HepG2 (cell line): ENCODE results near the gene PPP2R5D. TPM values are rescaled to one million over a fixed set of nuclear protein-coding genes. Genes with fewer than 3 reads are reported as not detected.

Experiments used
- ETV6 ChIP-seq: sonication (generic); formaldehyde crosslinking; conservative IDR thresholded peaks from 2 replicates; pipeline ENCODE4 v1.4.0; 2020; ENCODE audit warnings: missing genetic modification reagents
- NR2F1 ChIP-seq, 2 experiments: fragments of 450-650 bp in 1 of 2; formaldehyde crosslinking in 1 of 2; IDR thresholded peaks; 2 replicates each; pipeline versions ENCODE4 v1.5.0 to v1.6.1; 2016 to 2020; ENCODE audit warnings: mild to moderate bottlenecking in 1 of 2, missing compliant biosample characterization in 1 of 2, missing genetic modification reagents in 1 of 2, moderate library complexity in 1 of 2
- POLR2A ChIP-seq, 2 experiments: IDR thresholded peaks; 2 replicates each; pipeline ENCODE4 v1.6.1; 2011; ENCODE audit warnings: low read depth in 2 of 2, low read length in 2 of 2, mild to moderate bottlenecking in 1 of 2, moderate library complexity in 1 of 2; ENCODE audit not compliant: insufficient read depth in 1 of 2
- POLR2G ChIP-seq: fragments of 200-400 bp; formaldehyde crosslinking; IDR thresholded peaks from 2 replicates; pipeline ENCODE4 v1.6.1; 2018; ENCODE audit warnings: mild to moderate bottlenecking, low read depth, low read length, moderate library complexity
- RBM22 ChIP-seq: fragments of 200-400 bp; formaldehyde crosslinking; optimal IDR thresholded peaks from 2 replicates; pipeline ENCODE3; 2017; ENCODE audit warnings: mild to moderate bottlenecking, low read length, moderate library complexity
- TBL1XR1 ChIP-seq: fragments of 150-350 bp; IDR thresholded peaks from 2 replicates; pipeline ENCODE4 v1.6.1; 2014; ENCODE audit warnings: borderline replicate concordance, low read length; ENCODE audit not compliant: partially characterized antibody
- TGIF2 ChIP-seq: IDR thresholded peaks from 2 replicates; pipeline ENCODE4 v1.6.1; 2016; ENCODE audit warnings: control low read depth, missing compliant biosample characterization
- polyA plus RNA-seq, 8 experiments: library from polyadenylated mRNA; depleted of rRNA in 3 of 8; stranded (reverse) in 7 of 8; unstranded in 1 of 8; fragments of >200 nt; fragmentation: Illumina TruSeq in 4 of 8; extraction: Trizol in 4 of 8; gene quantifications; 2 replicates each; pipeline versions ENCODE4 v1.2.1 to v1.2.3, GENCODE V29; 2011 to 2016; ENCODE audit warnings: low read depth in 4 of 8, missing spikeins in 1 of 8, mixed read lengths in 1 of 8; ENCODE audit not compliant: insufficient read depth in 1 of 8
- total RNA-seq, 5 experiments: library from RNA; depleted of rRNA; stranded (reverse); fragments of >200 nt; fragmentation: Illumina TruSeq; extraction: Trizol; gene quantifications; 2 replicates each; pipeline ENCODE4 v1.2.3, GENCODE V29; 2016; ENCODE audit warnings: low read depth in 1 of 5
- TF ChIP-seq, protein P1 (sequence below): sonication (generic); formaldehyde crosslinking; IDR thresholded peaks from 2 replicates; pipeline ENCODE4 v1.5.0; 2020; ENCODE audit warnings: mild to moderate bottlenecking, missing genetic modification reagents, borderline replicate concordance
- TF ChIP-seq, protein P2 (sequence below): sonication (generic); formaldehyde crosslinking; conservative IDR thresholded peaks from 2 replicates; pipeline ENCODE4 v1.8.0; 2022; ENCODE audit warnings: missing genetic modification reagents
- TF ChIP-seq, protein P3 (sequence below): sonication (generic); formaldehyde crosslinking; IDR thresholded peaks from 2 replicates; pipeline ENCODE4 v1.9.0; 2022; ENCODE audit warnings: missing genetic modification reagents, mild to moderate bottlenecking, borderline replicate concordance
- TF ChIP-seq, protein P4 (sequence below): sonication (generic); formaldehyde crosslinking; IDR thresholded peaks from 2 replicates; pipeline ENCODE4 v1.5.0; 2020; ENCODE audit warnings: missing genetic modification reagents, mild to moderate bottlenecking, borderline replicate concordance

The PPP2R5D gene
- total and polyA plus RNA-seq, 2 of the 13 experiments (the other 11 are each of a cell fraction or from before 2014, with no cell fraction given), result 53.7 to 60.4 TPM

DNA sequence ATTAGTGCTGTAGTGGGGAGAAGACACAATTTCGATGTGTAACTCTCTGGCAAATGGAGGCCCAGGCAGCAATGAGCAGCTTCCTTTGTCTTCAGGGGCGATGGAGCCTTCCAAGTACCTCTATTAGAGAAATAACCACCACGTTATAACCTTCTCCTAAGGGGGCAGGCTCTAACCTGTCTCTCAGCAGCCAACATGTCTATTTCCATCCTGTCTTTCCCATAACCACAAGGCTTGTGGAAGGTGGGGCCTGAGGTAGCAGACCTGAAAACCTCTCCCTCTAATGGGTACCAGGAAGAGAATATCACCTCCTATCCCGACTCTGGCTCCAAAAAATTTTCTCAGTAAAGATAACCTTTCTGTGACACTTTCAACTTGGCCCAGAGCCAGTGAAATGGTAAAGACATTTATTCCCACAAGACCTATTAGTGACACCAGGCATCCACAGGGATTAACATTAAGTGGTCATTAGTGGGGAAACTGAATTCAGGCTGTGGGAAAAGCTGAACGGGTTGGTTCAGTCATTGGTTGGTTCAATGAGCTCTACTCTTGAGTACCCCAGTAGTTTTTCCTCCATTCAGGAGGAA, 9.4 kb upstream of the PPP2R5D start (continued):
- TF ChIP-seq, protein P1, sequence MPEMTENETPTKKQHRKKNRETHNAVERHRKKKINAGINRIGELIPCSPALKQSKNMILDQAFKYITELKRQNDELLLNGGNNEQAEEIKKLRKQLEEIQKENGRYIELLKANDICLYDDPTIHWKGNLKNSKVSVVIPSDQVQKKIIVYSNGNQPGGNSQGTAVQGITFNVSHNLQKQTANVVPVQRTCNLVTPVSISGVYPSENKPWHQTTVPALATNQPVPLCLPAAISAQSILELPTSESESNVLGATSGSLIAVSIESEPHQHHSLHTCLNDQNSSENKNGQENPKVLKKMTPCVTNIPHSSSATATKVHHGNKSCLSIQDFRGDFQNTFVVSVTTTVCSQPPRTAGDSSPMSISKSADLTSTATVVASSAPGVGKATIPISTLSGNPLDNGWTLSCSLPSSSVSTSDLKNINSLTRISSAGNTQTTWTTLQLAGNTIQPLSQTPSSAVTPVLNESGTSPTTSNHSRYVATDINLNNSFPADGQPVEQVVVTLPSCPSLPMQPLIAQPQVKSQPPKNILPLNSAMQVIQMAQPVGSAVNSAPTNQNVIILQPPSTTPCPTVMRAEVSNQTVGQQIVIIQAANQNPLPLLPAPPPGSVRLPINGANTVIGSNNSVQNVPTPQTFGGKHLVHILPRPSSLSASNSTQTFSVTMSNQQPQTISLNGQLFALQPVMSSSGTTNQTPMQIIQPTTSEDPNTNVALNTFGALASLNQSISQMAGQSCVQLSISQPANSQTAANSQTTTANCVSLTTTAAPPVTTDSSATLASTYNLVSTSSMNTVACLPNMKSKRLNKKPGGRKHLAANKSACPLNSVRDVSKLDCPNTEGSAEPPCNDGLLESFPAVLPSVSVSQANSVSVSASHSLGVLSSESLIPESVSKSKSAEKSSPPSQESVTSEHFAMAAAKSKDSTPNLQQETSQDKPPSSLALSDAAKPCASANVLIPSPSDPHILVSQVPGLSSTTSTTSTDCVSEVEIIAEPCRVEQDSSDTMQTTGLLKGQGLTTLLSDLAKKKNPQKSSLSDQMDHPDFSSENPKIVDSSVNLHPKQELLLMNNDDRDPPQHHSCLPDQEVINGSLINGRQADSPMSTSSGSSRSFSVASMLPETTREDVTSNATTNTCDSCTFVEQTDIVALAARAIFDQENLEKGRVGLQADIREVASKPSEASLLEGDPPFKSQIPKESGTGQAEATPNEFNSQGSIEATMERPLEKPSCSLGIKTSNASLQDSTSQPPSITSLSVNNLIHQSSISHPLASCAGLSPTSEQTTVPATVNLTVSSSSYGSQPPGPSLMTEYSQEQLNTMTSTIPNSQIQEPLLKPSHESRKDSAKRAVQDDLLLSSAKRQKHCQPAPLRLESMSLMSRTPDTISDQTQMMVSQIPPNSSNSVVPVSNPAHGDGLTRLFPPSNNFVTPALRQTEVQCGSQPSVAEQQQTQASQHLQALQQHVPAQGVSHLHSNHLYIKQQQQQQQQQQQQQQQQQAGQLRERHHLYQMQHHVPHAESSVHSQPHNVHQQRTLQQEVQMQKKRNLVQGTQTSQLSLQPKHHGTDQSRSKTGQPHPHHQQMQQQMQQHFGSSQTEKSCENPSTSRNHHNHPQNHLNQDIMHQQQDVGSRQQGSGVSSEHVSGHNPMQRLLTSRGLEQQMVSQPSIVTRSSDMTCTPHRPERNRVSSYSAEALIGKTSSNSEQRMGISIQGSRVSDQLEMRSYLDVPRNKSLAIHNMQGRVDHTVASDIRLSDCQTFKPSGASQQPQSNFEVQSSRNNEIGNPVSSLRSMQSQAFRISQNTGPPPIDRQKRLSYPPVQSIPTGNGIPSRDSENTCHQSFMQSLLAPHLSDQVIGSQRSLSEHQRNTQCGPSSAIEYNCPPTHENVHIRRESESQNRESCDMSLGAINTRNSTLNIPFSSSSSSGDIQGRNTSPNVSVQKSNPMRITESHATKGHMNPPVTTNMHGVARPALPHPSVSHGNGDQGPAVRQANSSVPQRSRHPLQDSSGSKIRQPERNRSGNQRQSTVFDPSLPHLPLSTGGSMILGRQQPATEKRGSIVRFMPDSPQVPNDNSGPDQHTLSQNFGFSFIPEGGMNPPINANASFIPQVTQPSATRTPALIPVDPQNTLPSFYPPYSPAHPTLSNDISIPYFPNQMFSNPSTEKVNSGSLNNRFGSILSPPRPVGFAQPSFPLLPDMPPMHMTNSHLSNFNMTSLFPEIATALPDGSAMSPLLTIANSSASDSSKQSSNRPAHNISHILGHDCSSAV, result no peak
- TF ChIP-seq NR2F1 (CRISPR knock-in tag; IDR thresholded peaks at IDR 0.05), result no peak
- no peak for TF ChIP-seq TBL1XR1
- TF ChIP-seq, protein P2, sequence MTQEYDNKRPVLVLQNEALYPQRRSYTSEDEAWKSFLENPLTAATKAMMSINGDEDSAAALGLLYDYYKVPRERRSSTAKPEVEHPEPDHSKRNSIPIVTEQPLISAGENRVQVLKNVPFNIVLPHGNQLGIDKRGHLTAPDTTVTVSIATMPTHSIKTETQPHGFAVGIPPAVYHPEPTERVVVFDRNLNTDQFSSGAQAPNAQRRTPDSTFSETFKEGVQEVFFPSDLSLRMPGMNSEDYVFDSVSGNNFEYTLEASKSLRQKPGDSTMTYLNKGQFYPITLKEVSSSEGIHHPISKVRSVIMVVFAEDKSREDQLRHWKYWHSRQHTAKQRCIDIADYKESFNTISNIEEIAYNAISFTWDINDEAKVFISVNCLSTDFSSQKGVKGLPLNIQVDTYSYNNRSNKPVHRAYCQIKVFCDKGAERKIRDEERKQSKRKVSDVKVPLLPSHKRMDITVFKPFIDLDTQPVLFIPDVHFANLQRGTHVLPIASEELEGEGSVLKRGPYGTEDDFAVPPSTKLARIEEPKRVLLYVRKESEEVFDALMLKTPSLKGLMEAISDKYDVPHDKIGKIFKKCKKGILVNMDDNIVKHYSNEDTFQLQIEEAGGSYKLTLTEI, result no peak
- no peak for TF ChIP-seq TGIF2 (CRISPR knock-in tag)
- TF ChIP-seq RBM22, result peak; percentile 25
- TF ChIP-seq, protein P3, sequence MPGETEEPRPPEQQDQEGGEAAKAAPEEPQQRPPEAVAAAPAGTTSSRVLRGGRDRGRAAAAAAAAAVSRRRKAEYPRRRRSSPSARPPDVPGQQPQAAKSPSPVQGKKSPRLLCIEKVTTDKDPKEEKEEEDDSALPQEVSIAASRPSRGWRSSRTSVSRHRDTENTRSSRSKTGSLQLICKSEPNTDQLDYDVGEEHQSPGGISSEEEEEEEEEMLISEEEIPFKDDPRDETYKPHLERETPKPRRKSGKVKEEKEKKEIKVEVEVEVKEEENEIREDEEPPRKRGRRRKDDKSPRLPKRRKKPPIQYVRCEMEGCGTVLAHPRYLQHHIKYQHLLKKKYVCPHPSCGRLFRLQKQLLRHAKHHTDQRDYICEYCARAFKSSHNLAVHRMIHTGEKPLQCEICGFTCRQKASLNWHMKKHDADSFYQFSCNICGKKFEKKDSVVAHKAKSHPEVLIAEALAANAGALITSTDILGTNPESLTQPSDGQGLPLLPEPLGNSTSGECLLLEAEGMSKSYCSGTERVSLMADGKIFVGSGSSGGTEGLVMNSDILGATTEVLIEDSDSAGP, result no peak
- 0 out of 2 replicates have a peak, but pooled peaks have one; percentile 36 for TF ChIP-seq POLR2G
- TF ChIP-seq, protein P4, sequence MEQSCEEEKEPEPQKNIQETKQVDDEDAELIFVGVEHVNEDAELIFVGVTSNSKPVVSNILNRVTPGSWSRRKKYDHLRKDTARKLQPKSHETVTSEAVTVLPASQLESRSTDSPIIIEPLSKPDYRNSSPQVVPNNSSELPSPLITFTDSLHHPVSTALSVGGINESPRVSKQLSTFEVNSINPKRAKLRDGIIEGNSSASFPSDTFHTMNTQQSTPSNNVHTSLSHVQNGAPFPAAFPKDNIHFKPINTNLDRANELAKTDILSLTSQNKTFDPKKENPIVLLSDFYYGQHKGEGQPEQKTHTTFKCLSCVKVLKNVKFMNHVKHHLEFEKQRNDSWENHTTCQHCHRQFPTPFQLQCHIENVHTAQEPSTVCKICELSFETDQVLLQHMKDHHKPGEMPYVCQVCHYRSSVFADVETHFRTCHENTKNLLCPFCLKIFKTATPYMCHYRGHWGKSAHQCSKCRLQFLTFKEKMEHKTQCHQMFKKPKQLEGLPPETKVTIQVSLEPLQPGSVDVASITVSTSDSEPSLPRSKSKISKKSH, result no peak
- TF ChIP-seq POLR2A (IDR thresholded peaks at IDR 0.05; ENCODE audit: insufficient read depth in 1 of 2, low read depth in 2 of 2, low read length in 2 of 2), result 0 out of 4 replicates have a peak, but pooled peaks have one; percentile 8 to 26
- TF ChIP-seq ETV6 (CRISPR knock-in tag), result no peak
